Fibroblast of lung (primary cell): ENCODE data around the gene FMN1. TPM values are rescaled to one million over a fixed set of nuclear protein-coding genes. Genes with fewer than 3 reads are reported as not detected.

Source experiments
- DNase-seq, 2 donors: peaks; one replicate each; pipeline versions ENCODE4 v3.0.0 to v3.0.0-alpha.2; 2010; ENCODE audit warnings: low read depth in 2 of 2
- H2AFZ ChIP-seq: 2 replicates; pipeline ENCODE4 v1.5.1; 2012; ENCODE audit warnings: low read length, control low read depth, inconsistent platforms
- H3K27ac ChIP-seq: 2 replicates; pipeline ENCODE4 v1.5.1; 2011; ENCODE audit warnings: low read length, control low read depth; ENCODE audit not compliant: insufficient read depth
- H3K27me3 ChIP-seq: 2 replicates; pipeline ENCODE4 v1.5.1; 2011; ENCODE audit warnings: mild to moderate bottlenecking, low read length; ENCODE audit not compliant: control insufficient read depth, insufficient read depth
- H3K36me3 ChIP-seq: 2 replicates; pipeline ENCODE4 v1.5.1; 2011; ENCODE audit warnings: low read length; ENCODE audit not compliant: control insufficient read depth, insufficient read depth
- H3K4me1 ChIP-seq: 2 replicates; pipeline ENCODE4 v1.5.1; 2011; ENCODE audit warnings: low read length; ENCODE audit not compliant: control insufficient read depth, insufficient read depth; ENCODE audit errors: extremely low read depth
- H3K4me2 ChIP-seq: 2 replicates; pipeline ENCODE4 v1.5.1; 2011; ENCODE audit warnings: low read length, control low read depth; ENCODE audit not compliant: insufficient read depth; ENCODE audit errors: extremely low read depth
- H3K4me3 ChIP-seq, 4 experiments: fragments of 200-600 bp in 1 of 4; sonication (generic) in 1 of 4; replicated peaks in 1 of 4; 2 replicates each; pipeline ENCODE4 v1.5.1; 2011 to 2016; ENCODE audit warnings: low read length in 4 of 4, low read depth in 3 of 4, mild to moderate bottlenecking in 3 of 4, control low read depth in 2 of 4, inconsistent platforms in 1 of 4, mixed read lengths in 1 of 4; ENCODE audit not compliant: insufficient read depth in 1 of 4; ENCODE audit errors: control extremely low read depth in 1 of 4
- H3K79me2 ChIP-seq: 2 replicates; pipeline ENCODE4 v1.5.1; 2012; ENCODE audit warnings: mild to moderate bottlenecking, low read length, inconsistent platforms; ENCODE audit not compliant: control insufficient read depth, insufficient read depth
- H3K9ac ChIP-seq: 2 replicates; pipeline ENCODE4 v1.5.1; 2011; ENCODE audit warnings: mild to moderate bottlenecking, low read length, control low read depth; ENCODE audit not compliant: insufficient read depth
- H3K9me3 ChIP-seq: 2 replicates; pipeline ENCODE4 v1.5.1; 2012; ENCODE audit warnings: low read depth, low read length; ENCODE audit not compliant: control insufficient read depth, insufficient read depth
- H4K20me1 ChIP-seq: 2 replicates; pipeline ENCODE4 v1.5.1; 2011; ENCODE audit warnings: low read length; ENCODE audit not compliant: control insufficient read depth, insufficient read depth; ENCODE audit errors: extremely low read depth
- EZH2 ChIP-seq: IDR thresholded peaks from 2 replicates; pipeline ENCODE4 v1.5.1; 2012; ENCODE audit warnings: low read length, control low read depth, mild to moderate bottlenecking; ENCODE audit errors: missing control alignments
- polyA plus RNA-seq, 2 donors: library from polyadenylated mRNA; depleted of rRNA in 1 of 2; stranded (reverse) in 1 of 2; unstranded in 1 of 2; fragments of >200 nt; gene quantifications; 2 replicates each; pipeline ENCODE4 v1.2.1, GENCODE V29; 2011 to 2012; ENCODE audit warnings: missing spikeins in 1 of 2
- total RNA-seq: library from RNA; depleted of rRNA; stranded (reverse); fragments of >200 nt; gene quantifications from 2 replicates; pipeline ENCODE4 v1.2.1, GENCODE V29; 2014
- TF ChIP-seq, protein P1 (sequence below), 2 donors: IDR thresholded peaks in 1 of 2; conservative IDR thresholded peaks in 1 of 2; 1 replicate in 1 of 2; 2 replicates in 1 of 2; pipeline ENCODE4 v1.5.1; 2011 to 2012; ENCODE audit warnings: low read length in 2 of 2, control low read depth in 1 of 2, inconsistent platforms in 1 of 2, low read depth in 1 of 2, mild to moderate bottlenecking in 1 of 2

The FMN1 gene
- total and polyA plus RNA-seq, 2 donors (not counting 1 experiment from before 2014, with no cell fraction given): 7.5 to 43.8 TPM

DNA sequence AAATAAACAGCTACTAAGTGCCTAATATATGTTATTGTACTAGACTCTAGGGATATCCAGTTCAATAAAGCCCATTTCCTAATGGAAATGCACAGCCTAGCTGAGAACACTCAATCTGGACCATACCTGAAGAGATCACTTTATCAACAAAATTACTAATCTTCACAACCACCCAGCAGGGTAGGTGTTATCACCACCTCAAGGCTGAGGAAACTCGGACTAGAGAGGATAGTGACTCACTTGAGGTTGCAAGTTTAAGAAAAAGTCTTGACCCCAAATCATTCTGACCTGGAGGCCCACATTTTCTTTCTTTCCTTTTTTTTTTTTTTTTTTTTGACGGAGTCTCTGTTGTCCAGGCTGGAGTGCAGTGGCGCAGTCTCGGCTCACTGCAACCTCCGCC, 3.1 kb upstream of the FMN1 start:
- H3K4me2 ChIP-seq: no peak overlapping the region
- no peaks in the 10 kb centered on the region for H3K9me3 ChIP-seq
- H3K4me3 ChIP-seq: no peak overlapping the region
- no peak overlapping the region for H3K9ac ChIP-seq
- no peaks in the 10 kb centered on the region for H3K36me3 ChIP-seq
- no peak for DNase-seq
- TF ChIP-seq, protein P1, sequence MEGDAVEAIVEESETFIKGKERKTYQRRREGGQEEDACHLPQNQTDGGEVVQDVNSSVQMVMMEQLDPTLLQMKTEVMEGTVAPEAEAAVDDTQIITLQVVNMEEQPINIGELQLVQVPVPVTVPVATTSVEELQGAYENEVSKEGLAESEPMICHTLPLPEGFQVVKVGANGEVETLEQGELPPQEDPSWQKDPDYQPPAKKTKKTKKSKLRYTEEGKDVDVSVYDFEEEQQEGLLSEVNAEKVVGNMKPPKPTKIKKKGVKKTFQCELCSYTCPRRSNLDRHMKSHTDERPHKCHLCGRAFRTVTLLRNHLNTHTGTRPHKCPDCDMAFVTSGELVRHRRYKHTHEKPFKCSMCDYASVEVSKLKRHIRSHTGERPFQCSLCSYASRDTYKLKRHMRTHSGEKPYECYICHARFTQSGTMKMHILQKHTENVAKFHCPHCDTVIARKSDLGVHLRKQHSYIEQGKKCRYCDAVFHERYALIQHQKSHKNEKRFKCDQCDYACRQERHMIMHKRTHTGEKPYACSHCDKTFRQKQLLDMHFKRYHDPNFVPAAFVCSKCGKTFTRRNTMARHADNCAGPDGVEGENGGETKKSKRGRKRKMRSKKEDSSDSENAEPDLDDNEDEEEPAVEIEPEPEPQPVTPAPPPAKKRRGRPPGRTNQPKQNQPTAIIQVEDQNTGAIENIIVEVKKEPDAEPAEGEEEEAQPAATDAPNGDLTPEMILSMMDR (conservative IDR thresholded peaks at IDR 0.05 in 1 of 2, IDR thresholded peaks at IDR 0.05 in 1 of 2; ENCODE audit: low read depth in 1 of 2, low read length in 2 of 2): no peak
- TF ChIP-seq EZH2: no peak
- no peaks in the 10 kb centered on the region for H3K4me1 ChIP-seq
- H3K27me3 ChIP-seq: peaks cover 15% of the 10 kb centered on the region
- H2AFZ ChIP-seq: no peak overlapping the region
- no peak overlapping the region for H3K27ac ChIP-seq
- H3K79me2 ChIP-seq: no peaks in the 10 kb centered on the region
- H4K20me1 ChIP-seq: no peaks in the 10 kb centered on the region

DNA sequence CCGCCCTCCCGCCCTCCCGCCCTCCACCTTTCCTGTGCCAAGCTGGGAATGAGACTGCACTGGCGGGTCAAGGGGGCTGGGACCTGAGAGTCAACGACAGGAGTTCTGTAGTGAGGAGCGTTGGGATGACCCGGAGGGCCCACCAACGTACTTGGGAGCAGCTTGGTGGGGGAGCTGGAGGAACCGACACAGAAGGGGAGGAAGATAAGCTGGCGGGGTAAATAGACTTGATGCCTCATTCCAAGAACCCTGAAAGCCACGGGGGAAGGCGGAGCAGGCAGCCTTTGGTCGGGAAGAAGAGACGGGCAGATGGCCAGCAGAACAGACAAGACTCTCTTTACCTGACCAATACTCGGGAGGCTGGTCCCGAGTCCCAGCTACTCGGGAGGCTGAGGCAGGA, 277 bp downstream of the FMN1 start:
- Histone ChIP-seq H3K9ac (no peak overlapping the region), H4K20me1 (no peaks in the 10 kb centered on the region), H3K27me3 (peaks cover 8% of the 10 kb centered on the region), H3K4me2 (peak overlapping the region; percentile 75), H3K4me3 (peak overlapping the region in 3 of 4 experiments; percentile 12 to 64 (median 58)), H3K9me3 (no peaks in the 10 kb centered on the region), H3K36me3 (no peaks in the 10 kb centered on the region), H3K4me1 (no peaks in the 10 kb centered on the region), H3K79me2 (no peaks in the 10 kb centered on the region), H2AFZ (peak overlapping the region; percentile 40), H3K27ac (no peak overlapping the region)
- no peak for TF ChIP-seq EZH2
- TF ChIP-seq, protein P1 (conservative IDR thresholded peaks at IDR 0.05 in 1 of 2, IDR thresholded peaks at IDR 0.05 in 1 of 2; ENCODE audit: low read depth in 1 of 2, low read length in 2 of 2): no peak
- DNase-seq: peak; percentile 1 to 8

DNA sequence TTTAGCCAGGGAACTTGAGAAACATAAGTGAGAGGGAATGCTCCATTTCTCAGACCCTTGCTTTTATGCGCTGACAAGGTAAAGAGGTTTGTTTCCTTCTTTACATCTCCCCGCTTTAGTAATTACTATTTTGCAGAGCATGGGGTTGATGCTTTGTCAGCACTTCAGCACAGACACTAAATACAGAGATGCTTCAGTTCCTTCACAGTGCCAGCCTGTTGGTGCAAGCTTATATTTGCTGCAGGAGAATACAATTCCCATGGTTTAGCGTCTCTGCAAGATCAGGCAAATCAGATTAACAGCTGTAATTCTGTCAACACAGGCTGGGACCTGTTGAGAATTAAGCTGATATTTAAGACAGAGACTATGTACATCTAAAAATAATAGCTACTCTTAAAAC, 2.9 kb downstream of the FMN1 start:
- H3K36me3 ChIP-seq: no peaks in the 10 kb centered on the region
- no peak overlapping the region for H3K9ac ChIP-seq
- no peaks in the 10 kb centered on the region for H3K79me2 ChIP-seq
- H2AFZ ChIP-seq: no peak overlapping the region
- TF ChIP-seq, protein P1 (conservative IDR thresholded peaks at IDR 0.05 in 1 of 2, IDR thresholded peaks at IDR 0.05 in 1 of 2; ENCODE audit: low read depth in 1 of 2, low read length in 2 of 2): no peak
- no peak for TF ChIP-seq EZH2
- no peak overlapping the region for H3K4me3 ChIP-seq
- no peak overlapping the region for H3K4me2 ChIP-seq
- no peak overlapping the region for H3K27ac ChIP-seq
- no peaks in the 10 kb centered on the region for H3K9me3 ChIP-seq
- peaks cover 7% of the 10 kb centered on the region for H3K27me3 ChIP-seq
- no peaks in the 10 kb centered on the region for H3K4me1 ChIP-seq
- DNase-seq: no peak
- H4K20me1 ChIP-seq: no peaks in the 10 kb centered on the region
